Epidermal melanocyte (primary cell): ENCODE measurements around the gene KCNQ5.

ENCODE experiments used
- DNase-seq: peaks from one replicate; pipeline ENCODE4 v3.0.0; 2011; ENCODE audit warnings: low spot score; ENCODE audit not compliant: insufficient read length

KCNQ5 gene

GRCh38 chr6:73049971-73050594 is 428.2 kb downstream of the KCNQ5 start:
- DNase-seq, result no peak

- no peak for DNase-seq
Observed at GRCh38 chr6:73050706-73051105, 428.8 kb downstream of the KCNQ5 start.

- DNase-seq, result no peak
Observed at GRCh38 chr6:73051147-73051546, 429.3 kb downstream of the KCNQ5 start.

GRCh38 chr6:73054958-73055357 is 433.1 kb downstream of the KCNQ5 start:
- DNase-seq, result no peak

- DNase-seq, result no peak
Observed at GRCh38 chr6:73058736-73059135, 436.9 kb downstream of the KCNQ5 start.

GRCh38 chr6:73062130-73062529 is 440.3 kb downstream of the KCNQ5 start:
- DNase-seq, result no peak

GRCh38 chr6:73062837-73063236 is 441.0 kb downstream of the KCNQ5 start:
- DNase-seq, result no peak

GRCh38 chr6:73064266-73064665 is 442.4 kb downstream of the KCNQ5 start:
- no peak for DNase-seq

- no peak for DNase-seq
Observed at GRCh38 chr6:73073238-73073637, 451.4 kb downstream of the KCNQ5 start.

GRCh38 chr6:73074175-73074574 is 452.3 kb downstream of the KCNQ5 start:
- no peak for DNase-seq

- no peak for DNase-seq
Observed at GRCh38 chr6:73076211-73076954, 454.5 kb downstream of the KCNQ5 start.

- no peak for DNase-seq
Observed at GRCh38 chr6:73078333-73078862, 456.5 kb downstream of the KCNQ5 start.

- no peak for DNase-seq
Observed at GRCh38 chr6:73078908-73079610, 457.2 kb downstream of the KCNQ5 start.

- DNase-seq, result peak; percentile 16
Observed at GRCh38 chr6:73079611-73079955, 457.7 kb downstream of the KCNQ5 start.

GRCh38 chr6:73079978-73080377 is 458.1 kb downstream of the KCNQ5 start:
- DNase-seq, result no peak

- DNase-seq, result no peak
Observed at GRCh38 chr6:73081955-73082354, 460.1 kb downstream of the KCNQ5 start.

- DNase-seq, result no peak
Observed at GRCh38 chr6:73083886-73084285, 462.0 kb downstream of the KCNQ5 start.

- no peak for DNase-seq
Observed at GRCh38 chr6:73085443-73085871, 463.6 kb downstream of the KCNQ5 start.

GRCh38 chr6:73086726-73087125 is 464.9 kb downstream of the KCNQ5 start:
- no peak for DNase-seq

GRCh38 chr6:73088138-73088813 is 466.4 kb downstream of the KCNQ5 start:
- DNase-seq, result no peak

GRCh38 chr6:73104921-73105320 is 483.1 kb downstream of the KCNQ5 start:
- DNase-seq, result no peak

- no peak for DNase-seq
Observed at GRCh38 chr6:73107016-73107415, 485.2 kb downstream of the KCNQ5 start.
